Measurements from ENCODE around the gene MTIF3. TPM values are rescaled to one million over a fixed set of nuclear protein-coding genes. Genes with fewer than 3 reads are reported as not detected.

The MTIF3 gene
- total RNA-seq, 1 experiment from 2014 or later, result 40.9 TPM

DNA sequence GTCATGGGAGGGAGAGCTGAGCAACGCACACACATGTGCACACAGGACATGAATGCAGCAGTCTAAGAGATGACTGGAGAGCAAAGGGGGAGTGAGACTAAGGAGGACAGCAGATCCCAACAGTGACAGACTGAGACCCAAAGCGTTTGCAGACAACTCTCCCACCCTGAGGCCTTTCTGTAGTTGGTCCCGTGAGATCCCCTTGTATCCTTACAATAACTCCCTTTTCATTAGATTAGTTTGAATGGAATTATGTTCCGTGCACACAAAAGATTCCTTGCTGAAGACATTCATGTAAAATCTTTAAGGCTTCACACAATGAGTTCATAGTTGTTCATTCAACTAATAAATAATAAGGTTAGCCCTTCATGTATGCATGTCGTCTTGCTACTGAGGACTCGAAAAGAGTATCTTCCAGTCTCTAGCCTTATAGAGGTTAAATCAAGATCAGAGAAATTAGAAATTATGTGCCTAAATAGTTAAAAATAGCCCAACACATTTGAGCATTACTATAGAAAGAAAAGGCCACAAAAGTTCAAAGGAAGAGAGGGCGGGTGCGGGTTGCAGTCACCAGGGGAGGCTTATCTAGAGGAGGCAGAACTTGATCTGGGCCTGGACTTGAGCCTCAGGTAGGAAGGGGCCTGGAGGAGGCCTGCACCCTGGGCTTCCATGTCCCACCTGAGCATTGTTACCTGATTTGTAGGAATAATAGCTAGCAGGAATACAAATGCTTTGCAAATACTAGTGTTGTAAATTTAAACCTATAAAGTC lies 29.1 kb downstream of the MTIF3 start:
- CTCF ChIA-PET, result interaction anchor here (0.6 to 0.7 kb wide), 2 partner anchors 222 to 410 kb away, joined by 3 to 4 read pairs; no protein-coding TSS in a partner anchor
- no TSS peak for BruUV-seq (replicated peaks)
- no peak for DNase-seq (ENCODE audit: unreplicated experiment)
- POLR2A ChIA-PET, result no interaction called here
- Mint-ChIP-seq H3K36me3 (ENCODE audit: insufficient read depth, unreplicated experiment) (no peaks in the 10 kb centered on the region), H3K4me3 (ENCODE audit: unreplicated experiment) (no peak overlapping the region), H3K27ac (ENCODE audit: low read depth, unreplicated experiment) (no peak overlapping the region), H3K27me3 (ENCODE audit: insufficient read depth, unreplicated experiment) (peaks cover 7% of the 10 kb centered on the region), H3K9me3 (ENCODE audit: unreplicated experiment) (no peaks in the 10 kb centered on the region), H3K4me1 (ENCODE audit: insufficient read depth, unreplicated experiment) (peaks cover 13% of the 10 kb centered on the region)
- TF ChIP-seq, protein P1, sequence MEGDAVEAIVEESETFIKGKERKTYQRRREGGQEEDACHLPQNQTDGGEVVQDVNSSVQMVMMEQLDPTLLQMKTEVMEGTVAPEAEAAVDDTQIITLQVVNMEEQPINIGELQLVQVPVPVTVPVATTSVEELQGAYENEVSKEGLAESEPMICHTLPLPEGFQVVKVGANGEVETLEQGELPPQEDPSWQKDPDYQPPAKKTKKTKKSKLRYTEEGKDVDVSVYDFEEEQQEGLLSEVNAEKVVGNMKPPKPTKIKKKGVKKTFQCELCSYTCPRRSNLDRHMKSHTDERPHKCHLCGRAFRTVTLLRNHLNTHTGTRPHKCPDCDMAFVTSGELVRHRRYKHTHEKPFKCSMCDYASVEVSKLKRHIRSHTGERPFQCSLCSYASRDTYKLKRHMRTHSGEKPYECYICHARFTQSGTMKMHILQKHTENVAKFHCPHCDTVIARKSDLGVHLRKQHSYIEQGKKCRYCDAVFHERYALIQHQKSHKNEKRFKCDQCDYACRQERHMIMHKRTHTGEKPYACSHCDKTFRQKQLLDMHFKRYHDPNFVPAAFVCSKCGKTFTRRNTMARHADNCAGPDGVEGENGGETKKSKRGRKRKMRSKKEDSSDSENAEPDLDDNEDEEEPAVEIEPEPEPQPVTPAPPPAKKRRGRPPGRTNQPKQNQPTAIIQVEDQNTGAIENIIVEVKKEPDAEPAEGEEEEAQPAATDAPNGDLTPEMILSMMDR (IDR thresholded peaks at IDR 0.05; ENCODE audit: unreplicated experiment), result no peak
- intact Hi-C loops (cut with micrococcal nuclease), result no loop called here

GRCh38 chr13:27419328-27419727 lies 31.0 kb downstream of the MTIF3 start:
- CTCF ChIA-PET, result interaction anchor here (0.6 to 0.7 kb wide), 2 partner anchors 61 to 1641 kb away, joined by 3 read pairs; no protein-coding TSS in a partner anchor
- no peak overlapping the region for H3K4me3 Mint-ChIP-seq (ENCODE audit: unreplicated experiment)
- peaks cover 27% of the 10 kb centered on the region for H3K27me3 Mint-ChIP-seq (ENCODE audit: insufficient read depth, unreplicated experiment)
- intact Hi-C loops (cut with micrococcal nuclease), result no loop called here
- no TSS peak for BruUV-seq (replicated peaks)
- H3K9me3 Mint-ChIP-seq (ENCODE audit: unreplicated experiment), result no peaks in the 10 kb centered on the region
- TF ChIP-seq, protein P1 (IDR thresholded peaks at IDR 0.05; ENCODE audit: unreplicated experiment), result no peak
- no peaks in the 10 kb centered on the region for H3K4me1 Mint-ChIP-seq (ENCODE audit: insufficient read depth, unreplicated experiment)
- DNase-seq (ENCODE audit: unreplicated experiment), result peak; percentile 27
- no peaks in the 10 kb centered on the region for H3K36me3 Mint-ChIP-seq (ENCODE audit: insufficient read depth, unreplicated experiment)
- no peak overlapping the region for H3K27ac Mint-ChIP-seq (ENCODE audit: low read depth, unreplicated experiment)
- POLR2A ChIA-PET, result interaction anchor here (0.6 to 1.7 kb wide), 3 partner anchors 10 to 53 kb away, joined by 3 to 4 read pairs (median 4); no protein-coding TSS in a partner anchor

- ChIA-PET CTCF (interaction anchor here (1.4 to 3.4 kb wide), 2 partner anchors 9 to 412 kb away, joined by 5 to 17 read pairs; no protein-coding TSS in a partner anchor), POLR2A (no interaction called here)
- no peak overlapping the region for H3K27ac Mint-ChIP-seq (ENCODE audit: low read depth, unreplicated experiment)
- DNase-seq (ENCODE audit: unreplicated experiment), result no peak
- BruUV-seq (replicated peaks), result no TSS peak
- intact Hi-C loops (cut with micrococcal nuclease), result no loop called here
- TF ChIP-seq, protein P1 (IDR thresholded peaks at IDR 0.05; ENCODE audit: unreplicated experiment), result no peak
- H3K4me3 Mint-ChIP-seq (ENCODE audit: unreplicated experiment), result no peak overlapping the region
- no peaks in the 10 kb centered on the region for H3K4me1 Mint-ChIP-seq (ENCODE audit: insufficient read depth, unreplicated experiment)
- H3K27me3 Mint-ChIP-seq (ENCODE audit: insufficient read depth, unreplicated experiment), result peaks cover 61% of the 10 kb centered on the region
- no peaks in the 10 kb centered on the region for H3K36me3 Mint-ChIP-seq (ENCODE audit: insufficient read depth, unreplicated experiment)
- no peaks in the 10 kb centered on the region for H3K9me3 Mint-ChIP-seq (ENCODE audit: unreplicated experiment)
These were observed 35.2 kb downstream of the MTIF3 start for GRCh38 chr13:27415116-27415515.

- H3K9me3 Mint-ChIP-seq (ENCODE audit: unreplicated experiment), result no peaks in the 10 kb centered on the region
- BruUV-seq (replicated peaks), result no TSS peak
- intact Hi-C loops (cut with micrococcal nuclease), result no loop called here
- H3K27me3 Mint-ChIP-seq (ENCODE audit: insufficient read depth, unreplicated experiment), result peaks cover 87% of the 10 kb centered on the region
- TF ChIP-seq, protein P1 (IDR thresholded peaks at IDR 0.05; ENCODE audit: unreplicated experiment), result no peak
- no peaks in the 10 kb centered on the region for H3K36me3 Mint-ChIP-seq (ENCODE audit: insufficient read depth, unreplicated experiment)
- CTCF ChIA-PET, result interaction anchor here (0.9 kb wide), 1 partner anchor 32 kb away, joined by 3 read pairs; no protein-coding TSS in a partner anchor
- H3K4me1 Mint-ChIP-seq (ENCODE audit: insufficient read depth, unreplicated experiment), result no peaks in the 10 kb centered on the region
- DNase-seq (ENCODE audit: unreplicated experiment), result no peak
- H3K4me3 Mint-ChIP-seq (ENCODE audit: unreplicated experiment), result no peak overlapping the region
- H3K27ac Mint-ChIP-seq (ENCODE audit: low read depth, unreplicated experiment), result no peak overlapping the region
- POLR2A ChIA-PET, result interaction anchor here (3.4 kb wide), 1 partner anchor 14 kb away, joined by 20 read pairs; the partner anchor contains the start of gene GTF3A
These were observed 39.0 kb downstream of the MTIF3 start for GRCh38 chr13:27411341-27411740.

Data from MCF 10A (cell line).